Subcutaneous abdominal adipose tissue (tissue), 5 donors: ENCODE results near the gene COL4A2.
A peak's percentile ranks its signal among the peaks of the same experiment; 100 is the strongest.

ENCODE experiments used
- H3K27ac ChIP-seq: one replicate; pipeline ENCODE4 v1.7.0; 2013; ENCODE audit warnings: low read depth, mild to moderate bottlenecking, inconsistent platforms, low read length, moderate library complexity
- H3K27me3 ChIP-seq, 5 donors: one replicate each; pipeline ENCODE4 v1.7.0; 2013; ENCODE audit warnings: low read length in 5 of 5, inconsistent platforms in 1 of 5; ENCODE audit not compliant: control insufficient read depth in 5 of 5, insufficient read depth in 4 of 5
- H3K36me3 ChIP-seq, 5 donors: one replicate each; pipeline ENCODE4 v1.7.0; 2013; ENCODE audit warnings: low read length in 5 of 5; ENCODE audit not compliant: control insufficient read depth in 5 of 5, insufficient read depth in 5 of 5
- H3K4me1 ChIP-seq, 5 donors: one replicate each; pipeline ENCODE4 v1.7.0; 2013; ENCODE audit warnings: low read length in 5 of 5, mild to moderate bottlenecking in 3 of 5, moderate library complexity in 1 of 5; ENCODE audit not compliant: control insufficient read depth in 5 of 5, insufficient read depth in 5 of 5
- H3K4me3 ChIP-seq, 5 donors: one replicate each; pipeline ENCODE4 v1.7.0; 2013; ENCODE audit warnings: low read length in 5 of 5, low read depth in 1 of 5
- H3K9ac ChIP-seq, 5 donors: one replicate each; pipeline ENCODE4 v1.7.0; 2013; ENCODE audit warnings: low read length in 5 of 5, mild to moderate bottlenecking in 4 of 5, moderate library complexity in 3 of 5
- H3K9me3 ChIP-seq, 5 donors: one replicate each; pipeline ENCODE4 v1.7.0; 2013; ENCODE audit warnings: low read length in 5 of 5; ENCODE audit not compliant: control insufficient read depth in 5 of 5
- donor health status: healthy.
- donor health status: healthy.
- donor health status: healthy.
- donor health status: healthy.
- donor health status: healthy.

Gene COL4A2

DNA sequence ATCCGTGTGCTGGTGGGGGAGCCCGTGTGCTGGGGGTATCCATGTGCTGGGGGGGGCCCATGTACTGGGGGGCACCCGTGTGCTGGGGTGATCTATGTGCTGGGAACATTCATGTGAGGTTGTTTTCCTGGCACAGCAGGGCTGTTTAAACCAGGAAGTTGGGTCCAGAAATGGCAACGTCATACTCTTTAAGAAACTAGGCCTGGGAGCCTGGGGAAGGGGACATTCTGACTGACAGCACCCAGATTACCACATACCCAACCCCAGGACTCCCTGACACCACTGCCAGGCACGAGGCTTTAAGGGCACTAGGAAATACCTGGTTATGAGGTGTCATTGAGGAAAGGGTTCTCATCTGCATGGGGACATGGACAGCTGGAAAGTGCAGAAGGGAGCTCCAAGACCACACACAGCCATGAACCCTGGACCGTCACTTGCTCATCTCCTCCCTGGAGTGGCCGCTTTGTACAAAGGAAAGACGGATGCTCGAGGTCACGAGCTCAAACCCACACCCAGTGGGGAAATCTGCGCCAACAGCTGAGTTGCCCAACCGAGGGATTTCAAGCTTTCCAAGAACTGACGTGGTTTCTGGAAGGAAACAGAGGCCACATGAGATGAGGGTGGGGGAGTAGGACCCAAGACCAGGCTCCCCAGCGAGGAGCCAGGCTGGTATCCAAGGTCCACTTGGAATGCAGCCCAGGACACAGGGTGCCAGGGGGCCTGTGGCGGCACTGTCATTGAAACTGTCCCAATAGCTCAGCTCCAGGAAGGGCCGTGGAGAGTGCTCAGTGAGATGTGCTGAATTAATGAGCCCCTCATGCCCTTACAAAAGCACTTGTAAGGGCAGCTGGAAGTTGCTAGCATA is 213.6 kb downstream of the COL4A2 start:
- Histone ChIP-seq H3K36me3 (peaks cover 0 to 30% (median 21%) of the 10 kb centered on the region in 5 donors), H3K4me3 (peak overlapping the region in 1 of 5 donors; percentile 22), H3K9ac (peak overlapping the region in 3 of 5 donors; percentile 6 to 61 (median 59)), H3K9me3 (no peaks in the 10 kb centered on the region), H3K27me3 (no peaks in the 10 kb centered on the region), H3K4me1 (peaks cover 10 to 83% (median 61%) of the 10 kb centered on the region in 5 donors), H3K27ac (peak overlapping the region; percentile 88)

DNA sequence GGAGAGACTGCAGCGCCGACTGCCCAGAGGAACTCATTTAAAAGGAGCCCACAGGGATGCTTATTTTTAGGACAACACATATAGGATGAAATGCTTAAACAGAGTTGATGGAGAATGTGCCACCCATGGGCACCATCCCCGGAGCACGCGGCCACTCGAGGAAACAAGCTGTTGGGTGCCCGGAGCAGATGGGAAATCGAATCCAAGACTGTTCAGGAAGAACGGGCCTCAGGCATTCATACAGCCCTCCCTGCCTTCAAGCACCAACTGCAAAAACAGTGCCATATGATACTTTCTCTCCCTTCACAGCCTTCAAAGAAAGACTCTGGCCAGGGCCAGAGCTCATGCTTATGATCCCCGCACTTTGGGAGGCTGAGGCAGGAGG is 214.2 kb downstream of the COL4A2 start:
- peak overlapping the region in 2 of 5 donors; percentile 59 to 61 for H3K9ac ChIP-seq
- peaks cover 0 to 30% (median 21%) of the 10 kb centered on the region in 5 donors for H3K36me3 ChIP-seq
- peak overlapping the region in 1 of 5 donors; percentile 22 for H3K4me3 ChIP-seq
- no peaks in the 10 kb centered on the region for H3K27me3 ChIP-seq
- no peaks in the 10 kb centered on the region for H3K9me3 ChIP-seq
- H3K27ac ChIP-seq: peak overlapping the region; percentile 88
- peaks cover 10 to 90% (median 66%) of the 10 kb centered on the region in 5 donors for H3K4me1 ChIP-seq

- H3K27me3 ChIP-seq: no peaks in the 10 kb centered on the region
- H3K4me1 ChIP-seq: peaks cover 12 to 96% (median 73%) of the 10 kb centered on the region in 5 donors
- H3K9me3 ChIP-seq: no peaks in the 10 kb centered on the region
- H3K27ac ChIP-seq: peak overlapping the region; percentile 88
- peak overlapping the region in 2 of 5 donors; percentile 13 to 61 for H3K9ac ChIP-seq
- H3K4me3 ChIP-seq: no peak overlapping the region
- H3K36me3 ChIP-seq: peaks cover 0 to 32% (median 21%) of the 10 kb centered on the region in 5 donors
These were observed 214.9 kb downstream of the COL4A2 start for GRCh38 chr13:110521946-110522345.

- H3K27ac ChIP-seq: peak overlapping the region; percentile 88
- no peaks in the 10 kb centered on the region for H3K9me3 ChIP-seq
- H3K4me3 ChIP-seq: no peak overlapping the region
- peaks cover 0 to 32% (median 21%) of the 10 kb centered on the region in 5 donors for H3K36me3 ChIP-seq
- H3K9ac ChIP-seq: no peak overlapping the region
- peaks cover 15 to 100% (median 81%) of the 10 kb centered on the region in 5 donors for H3K4me1 ChIP-seq
- H3K27me3 ChIP-seq: no peaks in the 10 kb centered on the region
These were observed 215.6 kb downstream of the COL4A2 start for GRCh38 chr13:110522721-110523120.

- Histone ChIP-seq H3K27me3 (no peaks in the 10 kb centered on the region), H3K9ac (no peak overlapping the region), H3K27ac (peak overlapping the region; percentile 41), H3K9me3 (no peaks in the 10 kb centered on the region), H3K36me3 (peaks cover 0 to 32% (median 21%) of the 10 kb centered on the region in 5 donors), H3K4me1 (peaks cover 14 to 100% (median 80%) of the 10 kb centered on the region in 5 donors), H3K4me3 (no peak overlapping the region)
These were observed 216.1 kb downstream of the COL4A2 start for GRCh38 chr13:110523180-110523579.

GRCh38 chr13:110523838-110524540 is 216.9 kb downstream of the COL4A2 start:
- Histone ChIP-seq H3K4me1 (peaks cover 13 to 100% (median 83%) of the 10 kb centered on the region in 5 donors), H3K4me3 (no peak overlapping the region), H3K27me3 (no peaks in the 10 kb centered on the region), H3K9me3 (no peaks in the 10 kb centered on the region), H3K27ac (peak overlapping the region; percentile 41), H3K36me3 (peaks cover 0 to 30% (median 19%) of the 10 kb centered on the region in 5 donors), H3K9ac (peak overlapping the region in 2 of 5 donors; percentile 48 to 55)

- no peaks in the 10 kb centered on the region for H3K27me3 ChIP-seq
- H3K36me3 ChIP-seq: peaks cover 0 to 23% (median 12%) of the 10 kb centered on the region in 5 donors
- H3K9me3 ChIP-seq: no peaks in the 10 kb centered on the region
- no peak overlapping the region for H3K4me3 ChIP-seq
- peak overlapping the region; percentile 41 for H3K27ac ChIP-seq
- peak overlapping the region in 2 of 5 donors; percentile 48 to 55 for H3K9ac ChIP-seq
- peaks cover 13 to 100% (median 90%) of the 10 kb centered on the region in 5 donors for H3K4me1 ChIP-seq
These were observed 217.6 kb downstream of the COL4A2 start for GRCh38 chr13:110524541-110525257.

DNA sequence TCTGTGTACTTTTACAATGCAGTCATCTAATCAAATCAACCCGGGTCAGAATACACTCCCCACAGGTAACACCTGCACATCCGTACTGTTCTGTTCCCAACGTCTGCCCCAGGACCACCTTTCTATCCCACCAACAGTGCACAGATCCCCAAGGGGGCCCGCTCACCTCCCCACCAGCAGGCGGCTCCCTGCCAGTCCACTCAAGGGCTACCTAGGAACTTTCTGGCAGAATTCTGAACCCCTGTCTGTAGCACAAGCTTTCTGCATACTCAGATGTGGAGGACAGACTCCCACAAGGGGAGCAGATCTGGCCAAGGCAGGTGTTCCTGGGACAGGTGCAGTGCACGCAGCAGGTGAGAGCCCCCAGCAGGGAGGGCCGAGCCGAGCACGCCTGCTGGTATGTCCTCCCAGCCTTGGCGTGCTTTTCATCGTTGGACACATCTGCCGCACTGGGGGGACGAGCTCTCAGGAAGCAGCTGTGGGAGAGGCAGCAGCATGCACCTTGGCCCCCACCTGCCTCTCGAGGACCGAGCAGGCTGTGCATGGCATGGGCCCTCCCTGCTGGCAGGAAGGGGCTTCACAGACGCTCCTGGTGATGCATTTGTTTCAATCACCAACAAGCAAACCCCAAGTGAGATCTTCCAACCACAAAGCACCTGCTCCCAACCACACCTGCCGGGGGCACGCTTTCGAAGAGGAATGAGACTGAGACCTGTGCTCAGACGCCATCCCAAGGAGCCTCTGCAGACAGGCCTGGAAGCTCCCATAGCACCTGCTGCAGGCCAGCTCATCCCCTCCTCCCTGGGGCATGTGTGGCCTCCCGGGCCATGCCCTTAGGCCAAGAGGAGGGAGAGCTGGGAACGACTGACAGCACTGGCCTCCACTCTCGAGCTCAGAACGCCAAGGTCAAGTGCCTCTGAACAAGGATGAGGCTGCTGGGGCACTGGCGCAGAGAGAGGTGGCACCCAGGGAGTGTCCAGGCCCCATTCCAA is 218.5 kb downstream of the COL4A2 start:
- Histone ChIP-seq H3K9ac (peak overlapping the region in 1 of 5 donors; percentile 45), H3K4me1 (peaks cover 12 to 93% (median 85%) of the 10 kb centered on the region in 5 donors), H3K27ac (no peak overlapping the region), H3K36me3 (peaks cover 0 to 18% (median 7%) of the 10 kb centered on the region in 5 donors), H3K4me3 (no peak overlapping the region), H3K9me3 (no peaks in the 10 kb centered on the region), H3K27me3 (no peaks in the 10 kb centered on the region)

GRCh38 chr13:110528371-110528770 is 221.3 kb downstream of the COL4A2 start:
- Histone ChIP-seq H3K9ac (peak overlapping the region in 1 of 5 donors; percentile 75), H3K4me3 (no peak overlapping the region), H3K9me3 (no peaks in the 10 kb centered on the region), H3K36me3 (peaks cover 0 to 7% (median 3%) of the 10 kb centered on the region in 5 donors), H3K27ac (peak overlapping the region; percentile 96), H3K27me3 (no peaks in the 10 kb centered on the region), H3K4me1 (peaks cover 12 to 93% (median 79%) of the 10 kb centered on the region in 5 donors)
